ENCODE measurements around the gene SMAP2.

DNA sequence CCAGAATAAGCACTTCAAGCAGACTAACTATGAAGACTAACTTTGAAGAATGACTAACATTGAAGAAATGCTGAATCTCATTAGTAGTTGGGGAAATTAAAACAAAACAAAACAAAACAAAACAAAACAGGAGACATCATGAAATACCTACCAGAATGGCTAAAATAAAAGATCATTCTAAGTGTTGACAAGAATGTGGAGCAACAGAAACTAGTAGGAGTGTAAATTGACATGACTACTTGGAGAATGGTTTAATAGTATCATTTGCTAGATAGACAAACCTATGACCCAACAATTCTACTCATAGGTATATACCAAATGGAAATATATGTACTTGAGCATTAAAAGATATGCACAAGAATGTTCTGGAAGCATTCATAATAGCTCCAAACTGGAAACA, 57.9 kb downstream of the SMAP2 start:
- TF ChIP-seq, protein P1, sequence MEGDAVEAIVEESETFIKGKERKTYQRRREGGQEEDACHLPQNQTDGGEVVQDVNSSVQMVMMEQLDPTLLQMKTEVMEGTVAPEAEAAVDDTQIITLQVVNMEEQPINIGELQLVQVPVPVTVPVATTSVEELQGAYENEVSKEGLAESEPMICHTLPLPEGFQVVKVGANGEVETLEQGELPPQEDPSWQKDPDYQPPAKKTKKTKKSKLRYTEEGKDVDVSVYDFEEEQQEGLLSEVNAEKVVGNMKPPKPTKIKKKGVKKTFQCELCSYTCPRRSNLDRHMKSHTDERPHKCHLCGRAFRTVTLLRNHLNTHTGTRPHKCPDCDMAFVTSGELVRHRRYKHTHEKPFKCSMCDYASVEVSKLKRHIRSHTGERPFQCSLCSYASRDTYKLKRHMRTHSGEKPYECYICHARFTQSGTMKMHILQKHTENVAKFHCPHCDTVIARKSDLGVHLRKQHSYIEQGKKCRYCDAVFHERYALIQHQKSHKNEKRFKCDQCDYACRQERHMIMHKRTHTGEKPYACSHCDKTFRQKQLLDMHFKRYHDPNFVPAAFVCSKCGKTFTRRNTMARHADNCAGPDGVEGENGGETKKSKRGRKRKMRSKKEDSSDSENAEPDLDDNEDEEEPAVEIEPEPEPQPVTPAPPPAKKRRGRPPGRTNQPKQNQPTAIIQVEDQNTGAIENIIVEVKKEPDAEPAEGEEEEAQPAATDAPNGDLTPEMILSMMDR (IDR thresholded peaks at IDR 0.05 in 4 of 5, conservative IDR thresholded peaks at IDR 0.05 in 1 of 5), result no peak
- TF ChIP-seq POLR2A (IDR thresholded peaks at IDR 0.05), result no peak

All from gastrocnemius medialis (tissue), 4 donors.